Gastroesophageal sphincter (tissue), 3 donors: ENCODE results near the gene TXNRD3.

Experiments
- POLR2A ChIP-seq, 2 donors: fragments of 450-650 bp; IDR thresholded peaks; one replicate each; pipeline ENCODE4 v1.6.1; 2017; ENCODE audit warnings: antibody characterized with exemption in 2 of 2, mild to moderate bottlenecking in 2 of 2, moderate library complexity in 1 of 2
- POLR2AphosphoS5 ChIP-seq: sonication (generic); formaldehyde crosslinking; IDR thresholded peaks from one replicate; pipeline ENCODE4 v1.6.1; 2017; ENCODE audit warnings: antibody characterized with exemption
- TF ChIP-seq, protein P1 (sequence below), 4 experiments: fragments of 200-600 bp in 2 of 4; fragments of 450-650 bp in 2 of 4; sonication (generic) in 1 of 4; IDR thresholded peaks; one replicate each; pipeline ENCODE4 v1.5.1; 2017 to 2019; ENCODE audit warnings: antibody characterized with exemption in 4 of 4, mild to moderate bottlenecking in 2 of 4, moderate library complexity in 2 of 4

DNA sequence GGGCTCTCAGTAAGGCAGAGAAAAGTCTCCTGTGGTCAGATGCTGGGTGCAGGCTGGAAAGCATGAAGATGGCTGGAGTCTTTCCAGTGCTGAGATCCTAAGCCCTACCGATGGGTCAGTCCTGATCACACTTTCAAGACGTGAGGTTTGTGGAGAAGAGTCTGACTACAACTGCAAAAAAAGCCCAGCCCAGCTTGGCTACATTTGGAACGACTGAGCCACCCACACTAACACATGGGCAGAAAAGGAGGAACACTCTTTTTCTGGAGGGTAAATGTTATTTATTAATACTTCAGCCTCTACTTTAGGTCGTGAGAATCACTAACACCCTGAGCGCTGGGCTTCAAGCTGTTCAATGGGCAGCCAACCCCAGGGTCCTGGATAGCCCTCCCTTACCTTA, 74.2 kb downstream of the TXNRD3 start:
- TF ChIP-seq POLR2AphosphoS5: no peak
- TF ChIP-seq, protein P1, sequence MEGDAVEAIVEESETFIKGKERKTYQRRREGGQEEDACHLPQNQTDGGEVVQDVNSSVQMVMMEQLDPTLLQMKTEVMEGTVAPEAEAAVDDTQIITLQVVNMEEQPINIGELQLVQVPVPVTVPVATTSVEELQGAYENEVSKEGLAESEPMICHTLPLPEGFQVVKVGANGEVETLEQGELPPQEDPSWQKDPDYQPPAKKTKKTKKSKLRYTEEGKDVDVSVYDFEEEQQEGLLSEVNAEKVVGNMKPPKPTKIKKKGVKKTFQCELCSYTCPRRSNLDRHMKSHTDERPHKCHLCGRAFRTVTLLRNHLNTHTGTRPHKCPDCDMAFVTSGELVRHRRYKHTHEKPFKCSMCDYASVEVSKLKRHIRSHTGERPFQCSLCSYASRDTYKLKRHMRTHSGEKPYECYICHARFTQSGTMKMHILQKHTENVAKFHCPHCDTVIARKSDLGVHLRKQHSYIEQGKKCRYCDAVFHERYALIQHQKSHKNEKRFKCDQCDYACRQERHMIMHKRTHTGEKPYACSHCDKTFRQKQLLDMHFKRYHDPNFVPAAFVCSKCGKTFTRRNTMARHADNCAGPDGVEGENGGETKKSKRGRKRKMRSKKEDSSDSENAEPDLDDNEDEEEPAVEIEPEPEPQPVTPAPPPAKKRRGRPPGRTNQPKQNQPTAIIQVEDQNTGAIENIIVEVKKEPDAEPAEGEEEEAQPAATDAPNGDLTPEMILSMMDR (IDR thresholded peaks at IDR 0.05): no peak
- TF ChIP-seq POLR2A (IDR thresholded peaks at IDR 0.05): no peak
